GM19035 (cell line): ENCODE results near the gene GSTO2.

Experiments used
- ATAC-seq: cut with Tn5 transposase; IDR thresholded peaks from one replicate; pipeline ENCODE4 v1.9.1; 2021; ENCODE audit not compliant: unreplicated experiment

Gene GSTO2

GRCh38 chr10:104253606-104254410 lies 15.2 kb upstream of the GSTO2 start:
- ATAC-seq = no peak

- peak; percentile 79 for ATAC-seq
Measured at GRCh38 chr10:104254493-104255310, 14.3 kb upstream of the GSTO2 start, which contains the start of gene GSTO1. Gene GSTO1, plus strand, starts transcription at chr10:104254892. Its CDS starts 37 bp downstream, at chr10:104254929.

- peak; percentile 37 for ATAC-seq
Measured at GRCh38 chr10:104255311-104255981, 13.5 kb upstream of the GSTO2 start.

- no peak for ATAC-seq
Measured at GRCh38 chr10:104256335-104256961, 12.5 kb upstream of the GSTO2 start.

- no peak for ATAC-seq
Measured at GRCh38 chr10:104257235-104257634, 11.7 kb upstream of the GSTO2 start.

- no peak for ATAC-seq
Measured at GRCh38 chr10:104258209-104258608, 10.8 kb upstream of the GSTO2 start.

- ATAC-seq = no peak
Measured at GRCh38 chr10:104259456-104259855, 9.5 kb upstream of the GSTO2 start.

- ATAC-seq = no peak
Measured at GRCh38 chr10:104259999-104260774, 8.8 kb upstream of the GSTO2 start.

GRCh38 chr10:104260775-104261115 lies 8.2 kb upstream of the GSTO2 start:
- ATAC-seq = no peak

GRCh38 chr10:104262055-104262454 lies 6.9 kb upstream of the GSTO2 start:
- ATAC-seq = no peak

GRCh38 chr10:104264783-104265182 lies 4.2 kb upstream of the GSTO2 start:
- no peak for ATAC-seq

- ATAC-seq = no peak
Measured at GRCh38 chr10:104267721-104268404, 1.1 kb upstream of the GSTO2 start.

- peak; percentile 2 for ATAC-seq
Measured at GRCh38 chr10:104268405-104268712, 625 bp upstream of the GSTO2 start.

- no peak for ATAC-seq
Measured at GRCh38 chr10:104273286-104273685, 4.3 kb downstream of the GSTO2 start.

GRCh38 chr10:104273899-104274575 lies 5.1 kb downstream of the GSTO2 start:
- no peak for ATAC-seq

- peak; percentile 70 for ATAC-seq
Measured at GRCh38 chr10:104274762-104275721, 6.1 kb downstream of the GSTO2 start.

- ATAC-seq = no peak
Measured at GRCh38 chr10:104276192-104276591, 7.2 kb downstream of the GSTO2 start.

GRCh38 chr10:104277785-104278184 lies 8.8 kb downstream of the GSTO2 start:
- no peak for ATAC-seq
